ENCODE measurements around the gene GANC. TPM values are rescaled to one million over a fixed set of nuclear protein-coding genes. Genes with fewer than 3 reads are reported as not detected.

Gene GANC
- total RNA-seq, 1 donor from 2014 or later, result 17.8 TPM

- no peaks in the 10 kb centered on the region for H3K4me1 Mint-ChIP-seq (ENCODE audit: low read depth, unreplicated experiment)
- H3K9me3 Mint-ChIP-seq (ENCODE audit: unreplicated experiment), result no peaks in the 10 kb centered on the region
- no peak overlapping the region for H3K27ac Mint-ChIP-seq (ENCODE audit: unreplicated experiment)
- H3K4me3 Mint-ChIP-seq (ENCODE audit: unreplicated experiment), result no peak overlapping the region
- no peak for DNase-seq
- H3K27me3 Mint-ChIP-seq (ENCODE audit: unreplicated experiment), result no peaks in the 10 kb centered on the region
- H3K36me3 Mint-ChIP-seq (ENCODE audit: unreplicated experiment), result peaks cover 5% of the 10 kb centered on the region
- TF ChIP-seq, protein P1, sequence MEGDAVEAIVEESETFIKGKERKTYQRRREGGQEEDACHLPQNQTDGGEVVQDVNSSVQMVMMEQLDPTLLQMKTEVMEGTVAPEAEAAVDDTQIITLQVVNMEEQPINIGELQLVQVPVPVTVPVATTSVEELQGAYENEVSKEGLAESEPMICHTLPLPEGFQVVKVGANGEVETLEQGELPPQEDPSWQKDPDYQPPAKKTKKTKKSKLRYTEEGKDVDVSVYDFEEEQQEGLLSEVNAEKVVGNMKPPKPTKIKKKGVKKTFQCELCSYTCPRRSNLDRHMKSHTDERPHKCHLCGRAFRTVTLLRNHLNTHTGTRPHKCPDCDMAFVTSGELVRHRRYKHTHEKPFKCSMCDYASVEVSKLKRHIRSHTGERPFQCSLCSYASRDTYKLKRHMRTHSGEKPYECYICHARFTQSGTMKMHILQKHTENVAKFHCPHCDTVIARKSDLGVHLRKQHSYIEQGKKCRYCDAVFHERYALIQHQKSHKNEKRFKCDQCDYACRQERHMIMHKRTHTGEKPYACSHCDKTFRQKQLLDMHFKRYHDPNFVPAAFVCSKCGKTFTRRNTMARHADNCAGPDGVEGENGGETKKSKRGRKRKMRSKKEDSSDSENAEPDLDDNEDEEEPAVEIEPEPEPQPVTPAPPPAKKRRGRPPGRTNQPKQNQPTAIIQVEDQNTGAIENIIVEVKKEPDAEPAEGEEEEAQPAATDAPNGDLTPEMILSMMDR (IDR thresholded peaks at IDR 0.05; ENCODE audit: partially characterized antibody, unreplicated experiment), result no peak
Observed at GRCh38 chr15:42375252-42375651, 102.3 kb downstream of the GANC start.

DNA sequence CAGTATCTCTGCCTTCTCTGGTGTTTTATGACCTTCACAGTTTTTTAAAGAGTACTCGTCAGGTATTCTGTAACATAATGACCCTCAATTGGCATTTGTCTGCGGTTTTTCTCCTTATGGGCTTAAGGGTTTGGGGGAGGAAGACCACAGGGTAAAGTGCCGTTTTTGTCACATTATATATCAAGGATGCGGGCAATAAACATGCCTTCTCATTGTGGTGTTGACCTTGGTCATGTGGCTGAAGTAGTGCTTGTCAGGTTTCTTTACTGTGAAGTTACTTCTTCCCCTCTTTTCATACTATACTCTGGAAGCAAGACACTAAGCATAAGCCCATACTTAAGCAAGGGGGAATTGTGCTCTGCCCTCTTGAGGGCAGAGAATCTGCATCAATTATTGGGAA is 102.9 kb downstream of the GANC start:
- no peaks in the 10 kb centered on the region for H3K27me3 Mint-ChIP-seq (ENCODE audit: unreplicated experiment)
- H3K27ac Mint-ChIP-seq (ENCODE audit: unreplicated experiment), result no peak overlapping the region
- DNase-seq, result no peak
- H3K4me1 Mint-ChIP-seq (ENCODE audit: low read depth, unreplicated experiment), result no peaks in the 10 kb centered on the region
- peaks cover 5% of the 10 kb centered on the region for H3K36me3 Mint-ChIP-seq (ENCODE audit: unreplicated experiment)
- TF ChIP-seq, protein P1 (IDR thresholded peaks at IDR 0.05; ENCODE audit: partially characterized antibody, unreplicated experiment), result no peak
- H3K4me3 Mint-ChIP-seq (ENCODE audit: unreplicated experiment), result no peak overlapping the region
- no peaks in the 10 kb centered on the region for H3K9me3 Mint-ChIP-seq (ENCODE audit: unreplicated experiment)

DNA sequence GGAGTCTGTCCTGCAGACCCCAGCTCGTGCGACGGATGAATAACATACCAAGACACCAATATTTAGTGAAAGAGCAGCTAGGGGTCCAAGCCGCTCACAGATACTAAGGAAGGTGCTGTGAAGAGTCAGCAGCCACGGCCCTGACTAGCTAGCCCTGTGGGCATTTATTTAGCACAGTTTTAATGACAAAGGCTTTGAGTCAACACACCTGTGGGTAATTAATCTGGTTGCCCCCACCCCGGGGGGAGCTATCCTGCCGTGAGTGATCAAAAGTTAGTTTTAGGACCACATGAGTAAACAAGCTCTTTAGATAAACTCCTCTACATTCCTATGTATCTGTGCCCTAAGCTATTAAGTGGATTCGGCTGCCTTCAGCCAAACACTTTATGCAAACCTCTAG is 105.0 kb downstream of the GANC start:
- Mint-ChIP-seq H3K27me3 (ENCODE audit: unreplicated experiment) (no peaks in the 10 kb centered on the region), H3K9me3 (ENCODE audit: unreplicated experiment) (no peaks in the 10 kb centered on the region), H3K4me1 (ENCODE audit: low read depth, unreplicated experiment) (no peaks in the 10 kb centered on the region), H3K27ac (ENCODE audit: unreplicated experiment) (no peak overlapping the region), H3K36me3 (ENCODE audit: unreplicated experiment) (peaks cover 5% of the 10 kb centered on the region), H3K4me3 (ENCODE audit: unreplicated experiment) (no peak overlapping the region)
- no peak for DNase-seq
- TF ChIP-seq, protein P1 (IDR thresholded peaks at IDR 0.05; ENCODE audit: partially characterized antibody, unreplicated experiment), result no peak

GRCh38 chr15:42384597-42384996 is 111.6 kb downstream of the GANC start:
- no peaks in the 10 kb centered on the region for H3K27me3 Mint-ChIP-seq (ENCODE audit: unreplicated experiment)

DNA sequence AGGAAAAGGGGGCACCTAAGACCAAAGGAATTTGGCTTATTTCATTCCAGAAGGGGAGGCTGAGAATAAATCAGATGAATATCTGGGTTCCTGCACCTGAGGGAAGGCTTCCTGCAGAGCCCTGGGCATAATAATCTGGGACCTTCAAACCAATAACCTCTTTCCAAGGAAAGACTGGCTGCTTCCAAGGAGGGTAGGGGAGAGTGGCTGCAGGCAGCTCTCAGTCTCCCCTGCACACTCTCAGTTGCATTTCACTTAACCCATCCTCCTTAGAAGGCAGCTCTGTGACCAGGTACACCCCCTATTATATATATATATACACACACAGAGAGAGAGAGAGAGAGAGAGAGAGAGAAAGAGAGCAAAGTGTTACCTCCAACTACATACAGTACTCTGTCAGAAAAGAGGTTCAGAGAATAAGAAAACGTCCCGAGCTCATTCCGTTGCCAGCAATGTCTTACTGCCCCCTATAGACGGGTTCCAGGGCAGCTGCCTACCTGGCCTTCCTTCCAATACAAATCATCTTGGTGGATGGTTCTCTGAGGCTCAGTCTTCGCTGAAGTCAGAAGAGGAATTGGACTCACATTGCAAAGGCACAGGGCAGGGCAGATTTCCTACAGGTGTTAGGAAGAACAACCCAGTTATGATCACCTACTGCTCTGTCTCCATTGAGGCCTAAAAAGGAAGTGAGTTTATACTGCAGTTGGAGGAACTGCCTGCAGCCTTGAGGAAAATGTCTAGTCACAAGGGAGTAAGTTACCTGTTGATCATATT is 112.4 kb downstream of the GANC start:
- peak; percentile 62 for DNase-seq
- no peak overlapping the region for H3K27ac Mint-ChIP-seq (ENCODE audit: unreplicated experiment)
- no peaks in the 10 kb centered on the region for H3K36me3 Mint-ChIP-seq (ENCODE audit: unreplicated experiment)
- no peaks in the 10 kb centered on the region for H3K9me3 Mint-ChIP-seq (ENCODE audit: unreplicated experiment)
- H3K27me3 Mint-ChIP-seq (ENCODE audit: unreplicated experiment), result no peaks in the 10 kb centered on the region
- H3K4me1 Mint-ChIP-seq (ENCODE audit: low read depth, unreplicated experiment), result no peaks in the 10 kb centered on the region
- no peak overlapping the region for H3K4me3 Mint-ChIP-seq (ENCODE audit: unreplicated experiment)
- TF ChIP-seq, protein P1 (IDR thresholded peaks at IDR 0.05; ENCODE audit: partially characterized antibody, unreplicated experiment), result peak; percentile 44

More at GRCh38 chr15:42384597-42384996, 111.6 kb downstream of the GANC start:
- DNase-seq, result no peak
- no peak overlapping the region for H3K4me3 Mint-ChIP-seq (ENCODE audit: unreplicated experiment)
- no peaks in the 10 kb centered on the region for H3K9me3 Mint-ChIP-seq (ENCODE audit: unreplicated experiment)
- no peak overlapping the region for H3K27ac Mint-ChIP-seq (ENCODE audit: unreplicated experiment)
- no peaks in the 10 kb centered on the region for H3K4me1 Mint-ChIP-seq (ENCODE audit: low read depth, unreplicated experiment)
- H3K36me3 Mint-ChIP-seq (ENCODE audit: unreplicated experiment), result peaks cover under 1% of the 10 kb centered on the region
- TF ChIP-seq, protein P1 (IDR thresholded peaks at IDR 0.05; ENCODE audit: partially characterized antibody, unreplicated experiment), result no peak
